Ishikawa (cell line): Measurements from ENCODE around the gene LRATD1.

Source experiments
- CEBPB ChIP-seq: IDR thresholded peaks from 2 replicates; pipeline ENCODE4 v1.6.1; 2012
- CREB1 ChIP-seq: IDR thresholded peaks from 2 replicates; pipeline ENCODE4 v1.6.1; 2012; ENCODE audit warnings: low read depth
- EGR1 ChIP-seq: IDR thresholded peaks from 2 replicates; pipeline ENCODE4 v1.6.1; 2012
- EP300 ChIP-seq: IDR thresholded peaks from 2 replicates; pipeline ENCODE4 v1.6.1; 2012; ENCODE audit warnings: borderline replicate concordance
- FOXM1 ChIP-seq: IDR thresholded peaks from 2 replicates; pipeline ENCODE4 v1.6.1; 2012; ENCODE audit warnings: low read depth, borderline replicate concordance
- MAX ChIP-seq: IDR thresholded peaks from 2 replicates; pipeline ENCODE4 v1.6.1; 2012
- NFIC ChIP-seq: IDR thresholded peaks from 2 replicates; pipeline ENCODE4 v1.6.1; 2012
- RAD21 ChIP-seq: IDR thresholded peaks from 2 replicates; pipeline ENCODE4 v1.6.1; 2012; ENCODE audit warnings: low read depth
- TAF1 ChIP-seq: IDR thresholded peaks from 2 replicates; pipeline ENCODE4 v1.6.1; 2012; ENCODE audit warnings: low read depth, mild to moderate bottlenecking
- TCF12 ChIP-seq: IDR thresholded peaks from 2 replicates; pipeline ENCODE4 v1.6.1; 2012; ENCODE audit warnings: low read depth
- TEAD4 ChIP-seq: IDR thresholded peaks from 2 replicates; pipeline ENCODE4 v1.6.1; 2012
- USF1 ChIP-seq: IDR thresholded peaks from 2 replicates; pipeline ENCODE4 v1.6.1; 2012
- YY1 ChIP-seq: IDR thresholded peaks from 2 replicates; pipeline ENCODE4 v1.6.1; 2012; ENCODE audit warnings: low read depth
- ZBTB7A ChIP-seq: IDR thresholded peaks from 2 replicates; pipeline ENCODE4 v1.6.1; 2012; ENCODE audit warnings: low read depth
- TF ChIP-seq, protein P1 (sequence below): IDR thresholded peaks from 2 replicates; pipeline ENCODE4 v1.6.1; 2012; ENCODE audit warnings: low read depth, mild to moderate bottlenecking

The LRATD1 gene

DNA sequence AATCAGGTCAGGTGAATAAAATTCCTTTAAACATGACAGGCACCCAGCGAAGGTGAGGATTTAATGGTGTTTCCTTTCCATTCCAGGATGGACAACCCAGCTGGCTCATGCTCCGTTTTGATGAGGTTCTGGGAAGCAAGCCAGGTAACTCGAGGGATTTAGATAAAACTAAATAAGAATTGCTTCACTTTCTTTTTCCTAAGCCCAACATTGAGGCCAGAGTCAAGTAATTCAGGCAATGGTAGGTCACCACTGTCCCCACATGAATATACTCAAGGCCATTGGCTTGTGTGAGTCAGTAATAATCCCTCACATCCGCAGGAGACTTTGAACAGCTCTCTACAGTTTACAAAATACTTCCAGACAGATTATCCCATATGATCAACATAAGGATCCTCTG is 16.2 kb upstream of the LRATD1 start:
- TF ChIP-seq ZBTB7A (no peak), MAX (no peak), TCF12 (no peak)
- TF ChIP-seq, protein P1, sequence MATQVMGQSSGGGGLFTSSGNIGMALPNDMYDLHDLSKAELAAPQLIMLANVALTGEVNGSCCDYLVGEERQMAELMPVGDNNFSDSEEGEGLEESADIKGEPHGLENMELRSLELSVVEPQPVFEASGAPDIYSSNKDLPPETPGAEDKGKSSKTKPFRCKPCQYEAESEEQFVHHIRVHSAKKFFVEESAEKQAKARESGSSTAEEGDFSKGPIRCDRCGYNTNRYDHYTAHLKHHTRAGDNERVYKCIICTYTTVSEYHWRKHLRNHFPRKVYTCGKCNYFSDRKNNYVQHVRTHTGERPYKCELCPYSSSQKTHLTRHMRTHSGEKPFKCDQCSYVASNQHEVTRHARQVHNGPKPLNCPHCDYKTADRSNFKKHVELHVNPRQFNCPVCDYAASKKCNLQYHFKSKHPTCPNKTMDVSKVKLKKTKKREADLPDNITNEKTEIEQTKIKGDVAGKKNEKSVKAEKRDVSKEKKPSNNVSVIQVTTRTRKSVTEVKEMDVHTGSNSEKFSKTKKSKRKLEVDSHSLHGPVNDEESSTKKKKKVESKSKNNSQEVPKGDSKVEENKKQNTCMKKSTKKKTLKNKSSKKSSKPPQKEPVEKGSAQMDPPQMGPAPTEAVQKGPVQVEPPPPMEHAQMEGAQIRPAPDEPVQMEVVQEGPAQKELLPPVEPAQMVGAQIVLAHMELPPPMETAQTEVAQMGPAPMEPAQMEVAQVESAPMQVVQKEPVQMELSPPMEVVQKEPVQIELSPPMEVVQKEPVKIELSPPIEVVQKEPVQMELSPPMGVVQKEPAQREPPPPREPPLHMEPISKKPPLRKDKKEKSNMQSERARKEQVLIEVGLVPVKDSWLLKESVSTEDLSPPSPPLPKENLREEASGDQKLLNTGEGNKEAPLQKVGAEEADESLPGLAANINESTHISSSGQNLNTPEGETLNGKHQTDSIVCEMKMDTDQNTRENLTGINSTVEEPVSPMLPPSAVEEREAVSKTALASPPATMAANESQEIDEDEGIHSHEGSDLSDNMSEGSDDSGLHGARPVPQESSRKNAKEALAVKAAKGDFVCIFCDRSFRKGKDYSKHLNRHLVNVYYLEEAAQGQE: no peak

DNA sequence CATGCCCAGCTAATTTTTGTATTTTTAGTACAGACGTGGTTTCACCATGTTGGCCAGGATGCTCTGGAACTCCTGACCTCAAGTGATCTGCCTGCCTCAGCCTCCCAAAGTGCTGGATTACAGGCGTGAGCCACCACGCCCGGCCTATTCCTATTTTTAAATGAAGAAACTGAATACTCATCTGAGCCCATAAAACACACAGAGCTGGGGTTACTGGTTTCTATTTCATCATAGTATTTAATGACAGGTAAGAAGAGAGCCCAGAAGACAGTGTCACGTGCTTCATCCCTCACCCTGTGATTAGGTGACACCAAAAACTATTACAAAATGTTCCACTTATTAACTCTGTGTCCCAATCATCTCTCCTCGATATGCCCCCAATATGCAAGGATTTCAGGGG is 15.6 kb upstream of the LRATD1 start:
- TF ChIP-seq CREB1 (no peak), YY1 (no peak), FOXM1 (no peak), TCF12 (no peak), MAX (no peak), CEBPB (no peak), EGR1 (no peak), RAD21 (no peak), TAF1 (no peak), USF1 (no peak), ZBTB7A (no peak), NFIC (no peak), EP300 (no peak)

GRCh38 chr2:14619441-14619840 is 13.1 kb upstream of the LRATD1 start:
- TF ChIP-seq TEAD4 (no peak), NFIC (no peak), CEBPB (no peak), CREB1 (no peak), EGR1 (no peak), EP300 (no peak), MAX (no peak), TAF1 (no peak), ZBTB7A (no peak), FOXM1 (no peak), RAD21 (no peak), USF1 (no peak), YY1 (no peak), TCF12 (no peak)
- TF ChIP-seq, protein P1: no peak

GRCh38 chr2:14621114-14621513 is 11.4 kb upstream of the LRATD1 start:
- TF ChIP-seq USF1 (no peak), CEBPB (no peak), TCF12 (no peak), TEAD4 (no peak), EGR1 (no peak)

GRCh38 chr2:14621906-14622549 is 10.5 kb upstream of the LRATD1 start:
- TF ChIP-seq CREB1 (no peak), USF1 (no peak), CEBPB (no peak), EP300 (no peak), RAD21 (no peak), MAX (no peak), TCF12 (no peak), FOXM1 (no peak), YY1 (no peak), ZBTB7A (no peak), TEAD4 (no peak), TAF1 (no peak), NFIC (no peak)
- TF ChIP-seq, protein P1: no peak
